DOHH2 (cell line): ENCODE results near the gene ANAPC1.
"Not testable (repeated sequence)": the region's sequence is repeated elsewhere in the genome, so short reads cannot be mapped to it uniquely, and the experiment has no call there.

Experiments
- H3F3A ChIP-seq: fragments of 200-600 bp; sonication (generic), shearing (Covaris generic); 2 replicates; pipeline ENCODE4 v1.6.0; 2016; ENCODE audit warnings: antibody characterized with exemption, mild to moderate bottlenecking; ENCODE audit not compliant: control insufficient read depth, insufficient read depth
- H3K27ac ChIP-seq: fragments of 200-600 bp; sonication (generic); 2 replicates; pipeline ENCODE4 v1.5.1; 2014; ENCODE audit warnings: low read depth, mild to moderate bottlenecking, low read length, moderate library complexity
- H3K27me3 ChIP-seq: fragments of 200-600 bp; sonication (generic); 2 replicates; pipeline ENCODE4 v1.6.1; 2014; ENCODE audit warnings: mild to moderate bottlenecking, low read length, mixed read lengths; ENCODE audit not compliant: control insufficient read depth
- H3K36me3 ChIP-seq: fragments of 200-600 bp; sonication (generic); 2 replicates; pipeline ENCODE4 v1.6.1; 2014; ENCODE audit warnings: mild to moderate bottlenecking, low read length, moderate library complexity, mixed read lengths; ENCODE audit not compliant: control insufficient read depth
- H3K4me1 ChIP-seq: fragments of 200-600 bp; sonication (generic); 2 replicates; pipeline ENCODE4 v1.6.1; 2014; ENCODE audit warnings: mild to moderate bottlenecking, low read length, mixed read lengths; ENCODE audit not compliant: control insufficient read depth
- H3K4me2 ChIP-seq: fragments of 200-600 bp; sonication (generic); 2 replicates; pipeline ENCODE4 v1.6.0; 2014; ENCODE audit warnings: mild to moderate bottlenecking, low read length, moderate library complexity
- H3K4me3 ChIP-seq: fragments of 200-600 bp; sonication (generic); 2 replicates; pipeline ENCODE4 v1.5.1; 2014; ENCODE audit warnings: mild to moderate bottlenecking, low read length, mixed read lengths
- H3K79me2 ChIP-seq: fragments of 200-600 bp; sonication (generic); 2 replicates; pipeline ENCODE4 v1.6.1; 2014; ENCODE audit warnings: mild to moderate bottlenecking, low read length, mixed read lengths; ENCODE audit not compliant: control insufficient read depth
- H3K9me2 ChIP-seq: fragments of 200-600 bp; sonication (generic); replicated peaks from 2 replicates; pipeline ENCODE4 v1.6.1; 2014; ENCODE audit warnings: mild to moderate bottlenecking, low read length, mixed read lengths; ENCODE audit not compliant: control insufficient read depth
- H3K9me3 ChIP-seq: fragments of 200-600 bp; sonication (generic); 2 replicates; pipeline ENCODE4 v1.6.1; 2014; ENCODE audit warnings: antibody characterized with exemption, low read length, mixed read lengths; ENCODE audit not compliant: control insufficient read depth, insufficient read depth
- H4K20me1 ChIP-seq: fragments of 200-600 bp; sonication (generic); 2 replicates; pipeline ENCODE4 v1.6.0; 2014; ENCODE audit warnings: low read depth, mild to moderate bottlenecking, antibody characterized with exemption, low read length, moderate library complexity; ENCODE audit not compliant: control insufficient read depth, insufficient read depth
- EZH2phosphoT487 ChIP-seq: fragments of 200-600 bp; sonication (generic); IDR thresholded peaks from 2 replicates; pipeline ENCODE4 v1.6.1; 2017; ENCODE audit warnings: borderline replicate concordance, mild to moderate bottlenecking, antibody characterized with exemption, low read length, moderate library complexity, mixed read lengths
- TF ChIP-seq, protein P1 (sequence below): fragments of 200-600 bp; sonication (generic); IDR thresholded peaks from one replicate; pipeline ENCODE4 v1.5.1; 2014; ENCODE audit warnings: antibody characterized with exemption, mild to moderate bottlenecking, low read depth, low read length; ENCODE audit not compliant: poor library complexity, severe bottlenecking

ANAPC1 gene

DNA sequence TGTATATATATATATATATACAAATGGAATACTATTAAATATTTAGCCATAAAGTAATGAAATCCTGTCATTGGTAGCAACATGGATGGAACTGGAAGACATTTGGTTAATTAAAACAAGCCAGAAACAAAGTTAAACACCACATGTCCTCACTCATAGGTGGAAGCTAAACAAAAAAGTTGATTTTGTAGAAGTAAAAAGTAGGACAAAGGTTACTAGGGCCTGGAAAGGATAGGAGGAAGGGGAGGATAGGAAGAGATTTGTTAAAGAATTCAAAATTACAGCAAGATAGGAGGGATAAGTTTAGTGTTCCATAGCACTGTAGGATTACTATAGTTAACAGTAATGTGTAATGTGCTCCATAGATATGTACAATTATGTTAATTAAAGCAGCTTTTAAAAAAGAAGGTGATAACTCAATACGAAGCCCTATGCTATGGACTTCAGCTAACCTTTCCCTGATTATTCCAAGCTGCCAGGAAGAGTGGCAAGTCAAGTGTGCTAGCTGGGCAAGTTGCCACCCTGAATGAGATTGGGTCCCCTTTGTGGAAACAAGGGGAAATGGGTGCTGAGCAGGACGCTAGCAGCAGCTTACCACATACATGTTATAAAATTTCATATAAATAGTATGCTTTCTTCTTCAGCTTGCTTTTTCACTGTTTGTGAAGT is 26.8 kb upstream of the ANAPC1 start:
- Histone ChIP-seq H4K20me1 (no peaks in the 10 kb centered on the region), H3K27me3 (peaks cover 5% of the 10 kb centered on the region; the same call in 1 of the 2 replicates), H3K27ac (no peak overlapping the region), H3K9me3 (no peaks in the 10 kb centered on the region), H3K79me2 (no peaks in the 10 kb centered on the region), H3K9me2 (no peaks in the 10 kb centered on the region), H3K36me3 (no peaks in the 10 kb centered on the region), H3K4me3 (no peak overlapping the region), H3K4me2 (no peak overlapping the region), H3F3A (no peaks in the 10 kb centered on the region), H3K4me1 (peaks cover 13% of the 10 kb centered on the region)
- TF ChIP-seq EZH2phosphoT487, result no peak
- TF ChIP-seq, protein P1, sequence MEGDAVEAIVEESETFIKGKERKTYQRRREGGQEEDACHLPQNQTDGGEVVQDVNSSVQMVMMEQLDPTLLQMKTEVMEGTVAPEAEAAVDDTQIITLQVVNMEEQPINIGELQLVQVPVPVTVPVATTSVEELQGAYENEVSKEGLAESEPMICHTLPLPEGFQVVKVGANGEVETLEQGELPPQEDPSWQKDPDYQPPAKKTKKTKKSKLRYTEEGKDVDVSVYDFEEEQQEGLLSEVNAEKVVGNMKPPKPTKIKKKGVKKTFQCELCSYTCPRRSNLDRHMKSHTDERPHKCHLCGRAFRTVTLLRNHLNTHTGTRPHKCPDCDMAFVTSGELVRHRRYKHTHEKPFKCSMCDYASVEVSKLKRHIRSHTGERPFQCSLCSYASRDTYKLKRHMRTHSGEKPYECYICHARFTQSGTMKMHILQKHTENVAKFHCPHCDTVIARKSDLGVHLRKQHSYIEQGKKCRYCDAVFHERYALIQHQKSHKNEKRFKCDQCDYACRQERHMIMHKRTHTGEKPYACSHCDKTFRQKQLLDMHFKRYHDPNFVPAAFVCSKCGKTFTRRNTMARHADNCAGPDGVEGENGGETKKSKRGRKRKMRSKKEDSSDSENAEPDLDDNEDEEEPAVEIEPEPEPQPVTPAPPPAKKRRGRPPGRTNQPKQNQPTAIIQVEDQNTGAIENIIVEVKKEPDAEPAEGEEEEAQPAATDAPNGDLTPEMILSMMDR, result no peak

DNA sequence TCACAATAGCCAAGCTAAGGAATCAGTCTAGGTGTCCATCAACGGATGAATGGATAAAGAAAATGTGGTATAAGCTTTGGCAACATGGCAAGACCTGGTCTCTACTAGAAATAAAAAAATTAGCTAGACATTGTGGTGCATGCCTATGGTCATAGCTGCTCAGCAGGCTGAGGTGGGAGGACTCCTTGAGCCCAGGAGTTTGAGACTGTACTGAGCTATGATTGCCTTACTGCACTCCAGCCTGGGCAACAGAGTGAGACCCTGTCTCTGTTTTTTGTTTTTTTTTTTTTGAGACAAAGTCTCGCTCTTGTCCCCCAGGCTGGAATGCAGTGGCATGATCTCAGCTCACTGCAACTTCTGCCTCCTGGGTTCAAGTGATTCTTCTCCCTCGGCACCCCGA is 26.0 kb upstream of the ANAPC1 start:
- peaks cover 13% of the 10 kb centered on the region for H3K4me1 ChIP-seq
- not testable (repeated sequence) for H3K27me3 ChIP-seq, H3K79me2 ChIP-seq, H4K20me1 ChIP-seq, H3K36me3 ChIP-seq, H3F3A ChIP-seq, H3K4me2 ChIP-seq, H3K9me2 ChIP-seq, H3K4me3 ChIP-seq, H3K27ac ChIP-seq, H3K9me3 ChIP-seq

- TF ChIP-seq EZH2phosphoT487, result no peak
- TF ChIP-seq, protein P1, result no peak
- Histone ChIP-seq H3K4me2 (no peak overlapping the region), H3K9me3 (no peaks in the 10 kb centered on the region), H3K36me3 (no peaks in the 10 kb centered on the region), H4K20me1 (no peaks in the 10 kb centered on the region), H3K4me1 (peaks cover 13% of the 10 kb centered on the region), H3K27me3 (peaks cover 5% of the 10 kb centered on the region; the same call in 1 of the 2 replicates), H3K79me2 (no peaks in the 10 kb centered on the region), H3K4me3 (no peak overlapping the region), H3K27ac (no peak overlapping the region), H3K9me2 (no peaks in the 10 kb centered on the region), H3F3A (no peaks in the 10 kb centered on the region)
These were observed 25.1 kb upstream of the ANAPC1 start for GRCh38 chr2:111909079-111909478.

- no peaks in the 10 kb centered on the region for H4K20me1 ChIP-seq
- no peak overlapping the region for H3K4me3 ChIP-seq
- peaks cover 13% of the 10 kb centered on the region for H3K4me1 ChIP-seq
- no peaks in the 10 kb centered on the region for H3K9me3 ChIP-seq
- H3K9me2 ChIP-seq, result no peaks in the 10 kb centered on the region
- no peak overlapping the region for H3K27ac ChIP-seq
- H3K4me2 ChIP-seq, result no peak overlapping the region
- TF ChIP-seq, protein P1, result no peak
- TF ChIP-seq EZH2phosphoT487, result no peak
- H3K36me3 ChIP-seq, result no peaks in the 10 kb centered on the region
- H3F3A ChIP-seq, result no peaks in the 10 kb centered on the region
- H3K79me2 ChIP-seq, result no peaks in the 10 kb centered on the region
- peaks cover 5% of the 10 kb centered on the region; the same call in 1 of the 2 replicates for H3K27me3 ChIP-seq
These were observed 24.6 kb upstream of the ANAPC1 start for GRCh38 chr2:111908578-111908977.
